ENCODE data around the gene PLEKHF1. TPM values are rescaled to one million over a fixed set of nuclear protein-coding genes. Genes with fewer than 3 reads are reported as not detected.

Gene PLEKHF1
- total RNA-seq, 1 donor from 2014 or later = 0.92 TPM

GRCh38 chr19:29699861-29700260 is 34.6 kb downstream of the PLEKHF1 start:
- Mint-ChIP-seq H3K4me1 (no peaks in the 10 kb centered on the region), H3K27ac (no peak overlapping the region), H3K27me3 (ENCODE audit: low read depth) (no peaks in the 10 kb centered on the region), H3K36me3 (no peaks in the 10 kb centered on the region), H3K9me3 (no peaks in the 10 kb centered on the region), H3K4me3 (no peak overlapping the region)
- TF ChIP-seq CTCF (IDR thresholded peaks at IDR 0.05; ENCODE audit: unreplicated experiment) = no peak
- DNase-seq (ENCODE audit: low spot score in 2 of 2, unreplicated experiment in 2 of 2) = no peak

DNA sequence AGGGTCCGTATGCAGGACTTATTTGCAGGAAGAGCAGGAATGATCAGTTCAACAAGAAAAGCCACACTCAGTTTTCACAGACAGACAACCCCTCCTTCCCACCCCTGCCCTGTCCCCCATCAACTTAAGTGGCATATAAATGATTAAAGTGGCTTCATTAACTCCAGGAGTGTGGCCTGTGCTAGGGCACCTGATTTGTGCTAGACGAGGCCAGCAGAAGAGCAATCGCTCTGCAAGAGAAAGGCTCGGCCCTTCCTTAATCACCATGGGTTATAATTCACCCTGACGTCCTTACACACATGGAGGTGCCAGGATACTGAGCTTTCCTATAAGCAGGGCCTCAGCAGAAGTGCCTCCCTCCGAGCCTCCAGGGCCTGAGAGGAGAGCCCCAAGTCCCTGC is 35.2 kb downstream of the PLEKHF1 start:
- no peak for TF ChIP-seq CTCF (IDR thresholded peaks at IDR 0.05; ENCODE audit: unreplicated experiment)
- H3K4me1 Mint-ChIP-seq = no peaks in the 10 kb centered on the region
- H3K9me3 Mint-ChIP-seq = no peaks in the 10 kb centered on the region
- H3K4me3 Mint-ChIP-seq = no peak overlapping the region
- H3K27ac Mint-ChIP-seq = no peak overlapping the region
- H3K36me3 Mint-ChIP-seq = no peaks in the 10 kb centered on the region
- no peak for DNase-seq (ENCODE audit: low spot score in 2 of 2, unreplicated experiment in 2 of 2)
- H3K27me3 Mint-ChIP-seq (ENCODE audit: low read depth) = no peaks in the 10 kb centered on the region

GRCh38 chr19:29702161-29702962 is 37.1 kb downstream of the PLEKHF1 start:
- H3K9me3 Mint-ChIP-seq = no peaks in the 10 kb centered on the region
- no peak for DNase-seq (ENCODE audit: low spot score in 2 of 2, unreplicated experiment in 2 of 2)
- no peak overlapping the region for H3K4me3 Mint-ChIP-seq
- no peak for TF ChIP-seq CTCF (IDR thresholded peaks at IDR 0.05; ENCODE audit: unreplicated experiment)
- H3K27ac Mint-ChIP-seq = no peak overlapping the region
- H3K36me3 Mint-ChIP-seq = peaks cover 1% of the 10 kb centered on the region
- H3K27me3 Mint-ChIP-seq (ENCODE audit: low read depth) = no peaks in the 10 kb centered on the region
- no peaks in the 10 kb centered on the region for H3K4me1 Mint-ChIP-seq

DNA sequence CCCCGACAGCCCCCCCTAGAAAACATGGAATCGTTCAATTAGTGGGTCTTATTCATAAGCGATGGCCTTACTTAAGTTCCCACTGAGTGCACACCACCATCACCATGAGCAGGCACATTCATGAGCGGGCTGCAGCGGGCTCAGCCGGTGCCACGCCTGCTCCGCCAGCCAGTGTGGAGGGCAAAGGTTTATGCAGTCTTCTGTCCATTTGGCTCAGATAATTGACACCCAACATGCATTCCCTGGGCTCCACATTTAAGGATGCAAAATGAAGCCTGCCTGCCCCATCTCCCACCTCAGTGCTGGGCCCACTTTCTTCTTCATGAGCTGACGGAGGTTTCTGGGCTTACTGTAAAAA is 37.7 kb downstream of the PLEKHF1 start:
- DNase-seq (ENCODE audit: low spot score in 2 of 2, unreplicated experiment in 2 of 2) = no peak
- no peaks in the 10 kb centered on the region for H3K9me3 Mint-ChIP-seq
- H3K4me3 Mint-ChIP-seq = no peak overlapping the region
- TF ChIP-seq CTCF (IDR thresholded peaks at IDR 0.05; ENCODE audit: unreplicated experiment) = no peak
- no peak overlapping the region for H3K27ac Mint-ChIP-seq
- H3K36me3 Mint-ChIP-seq = peaks cover 1% of the 10 kb centered on the region
- no peaks in the 10 kb centered on the region for H3K4me1 Mint-ChIP-seq
- no peaks in the 10 kb centered on the region for H3K27me3 Mint-ChIP-seq (ENCODE audit: low read depth)

GRCh38 chr19:29704562-29705558 is 39.6 kb downstream of the PLEKHF1 start:
- no peak for TF ChIP-seq CTCF (IDR thresholded peaks at IDR 0.05; ENCODE audit: unreplicated experiment)
- Mint-ChIP-seq H3K4me3 (no peak overlapping the region), H3K4me1 (no peaks in the 10 kb centered on the region), H3K36me3 (peaks cover 1% of the 10 kb centered on the region), H3K27ac (no peak overlapping the region), H3K9me3 (no peaks in the 10 kb centered on the region), H3K27me3 (ENCODE audit: low read depth) (no peaks in the 10 kb centered on the region)
- DNase-seq (ENCODE audit: low spot score in 2 of 2, unreplicated experiment in 2 of 2) = no peak

Data from mesothelial cell of epicardium (in vitro differentiated cells).